ENCODE data around the gene GALNS. TPM values are rescaled to one million over a fixed set of nuclear protein-coding genes. Genes with fewer than 3 reads are reported as not detected.

GALNS gene
- total RNA-seq, 4 donors from 2014 or later, result 1.8 to 36.2 (median 16.4) TPM

GRCh38 chr16:88809068-88809675, 47.6 kb downstream of the GALNS start:
- DNase-seq, result no peak
- Histone ChIP-seq H3K27me3 (no peaks in the 10 kb centered on the region), H3K4me3 (no peak overlapping the region), H3K36me3 (no peaks in the 10 kb centered on the region), H3K9me3 (no peaks in the 10 kb centered on the region), H3K4me1 (peaks cover 0 to 21% of the 10 kb centered on the region in 2 donors), H3K27ac (no peak overlapping the region)
- intact Hi-C loops (cut with DNase I; ENCODE audit: low total_unique reads), result no loop called here
- TF ChIP-seq CTCF (IDR thresholded peaks at IDR 0.05), result no peak
- TF ChIP-seq POLR2A (IDR thresholded peaks at IDR 0.05), result no peak

DNA sequence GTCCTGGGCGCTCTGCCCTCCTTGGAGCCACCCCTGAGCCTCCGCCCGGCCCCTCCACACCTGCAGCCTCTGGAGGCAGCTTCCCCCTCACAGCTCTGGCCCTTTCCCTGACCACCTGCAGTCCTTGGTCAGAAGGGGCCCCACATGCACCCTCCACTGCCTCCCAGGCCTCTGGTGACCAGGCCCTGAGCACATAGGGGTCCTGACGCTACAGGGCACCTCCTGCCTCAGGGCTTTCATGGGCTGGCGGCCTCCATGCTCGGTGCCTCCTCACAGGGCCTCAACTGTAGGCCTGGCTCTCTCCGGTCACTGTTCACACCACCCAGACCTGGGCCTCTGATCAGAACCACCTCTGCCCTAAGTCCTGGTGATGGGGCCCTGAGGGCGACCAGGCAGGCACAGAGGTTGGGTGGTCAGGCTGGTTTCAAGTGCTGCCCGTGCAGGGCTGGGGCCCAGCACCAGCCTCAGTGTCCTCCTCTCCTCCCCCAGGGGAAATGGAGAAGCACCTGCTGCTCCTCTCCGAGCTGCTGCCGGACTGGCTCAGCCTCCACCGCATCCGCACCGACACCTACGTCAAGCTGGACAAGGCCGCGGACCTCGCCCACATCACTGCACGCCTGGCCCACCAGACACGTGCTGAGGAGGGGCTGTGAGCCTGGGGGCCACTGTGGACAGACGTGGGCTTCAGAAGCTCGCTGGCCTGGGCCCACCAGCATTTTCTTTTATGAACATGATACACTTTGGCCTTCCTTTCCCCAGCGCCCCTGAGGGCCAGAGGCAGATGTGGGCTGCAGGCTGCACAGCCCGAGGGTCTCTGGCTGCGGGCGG, 48.9 kb downstream of the GALNS start:
- peaks cover 0 to 27% of the 10 kb centered on the region in 2 donors for H3K4me1 ChIP-seq
- intact Hi-C loops (cut with DNase I; ENCODE audit: low total_unique reads), result no loop called here
- H3K4me3 ChIP-seq, result no peak overlapping the region
- no peak for TF ChIP-seq CTCF (IDR thresholded peaks at IDR 0.05)
- no peak for TF ChIP-seq POLR2A (IDR thresholded peaks at IDR 0.05)
- no peaks in the 10 kb centered on the region for H3K27me3 ChIP-seq
- DNase-seq, result no peak
- no peaks in the 10 kb centered on the region for H3K36me3 ChIP-seq
- no peak overlapping the region for H3K27ac ChIP-seq
- H3K9me3 ChIP-seq, result no peaks in the 10 kb centered on the region

- DNase-seq, result no peak
- Histone ChIP-seq H3K36me3 (no peaks in the 10 kb centered on the region), H3K27ac (no peak overlapping the region), H3K9me3 (no peaks in the 10 kb centered on the region), H3K4me1 (peaks cover 0 to 21% of the 10 kb centered on the region in 2 donors), H3K27me3 (no peaks in the 10 kb centered on the region), H3K4me3 (no peak overlapping the region)
- intact Hi-C loops (cut with DNase I; ENCODE audit: low total_unique reads), result no loop called here
- TF ChIP-seq CTCF (IDR thresholded peaks at IDR 0.05) (no peak), POLR2A (IDR thresholded peaks at IDR 0.05) (no peak)
Measured at GRCh38 chr16:88807142-88807625, 49.6 kb downstream of the GALNS start.

- Histone ChIP-seq H3K36me3 (no peaks in the 10 kb centered on the region), H3K27ac (no peak overlapping the region), H3K27me3 (no peaks in the 10 kb centered on the region), H3K4me3 (no peak overlapping the region), H3K9me3 (no peaks in the 10 kb centered on the region), H3K4me1 (peaks cover 0 to 21% of the 10 kb centered on the region in 2 donors)
- no peak for TF ChIP-seq CTCF (IDR thresholded peaks at IDR 0.05)
- intact Hi-C loops (cut with DNase I; ENCODE audit: low total_unique reads), result no loop called here
- no peak for DNase-seq
Measured at GRCh38 chr16:88806491-88807111, 50.1 kb downstream of the GALNS start.
